SU-DHL-6 (cell line): ENCODE data around the gene CCDC90B.
"Not testable (repeated sequence)": the region's sequence is repeated elsewhere in the genome, so short reads cannot be mapped to it uniquely, and the experiment has no call there.

Experiments
- H2AFZ ChIP-seq: fragments of 200-600 bp; sonication (generic); 2 replicates; pipeline ENCODE4 v1.6.1; 2014; ENCODE audit warnings: low read depth, mild to moderate bottlenecking, moderate library complexity, mixed read lengths, antibody characterized with exemption, low read length; ENCODE audit not compliant: severe bottlenecking
- H3F3A ChIP-seq: fragments of 200-600 bp; shearing (Covaris generic); 2 replicates; pipeline ENCODE4 v1.6.0; 2016; ENCODE audit warnings: antibody characterized with exemption, mild to moderate bottlenecking; ENCODE audit not compliant: insufficient read depth
- H3K27ac ChIP-seq: fragments of 200-600 bp; sonication (generic); 2 replicates; pipeline ENCODE4 v1.5.1; 2016; ENCODE audit warnings: low read depth, mild to moderate bottlenecking, low read length, moderate library complexity, mixed read lengths
- H3K27me3 ChIP-seq: fragments of 200-600 bp; sonication (generic), shearing (Covaris generic); 2 replicates; pipeline ENCODE4 v1.6.0; 2014; ENCODE audit warnings: mild to moderate bottlenecking, low read length
- H3K36me3 ChIP-seq: fragments of 200-600 bp; sonication (generic); 2 replicates; pipeline ENCODE4 v1.6.1; 2014; ENCODE audit warnings: mild to moderate bottlenecking, low read length, mixed read lengths
- H3K4me2 ChIP-seq: fragments of 300-600, 200-600 bp; shearing (Covaris generic), sonication (generic); 2 replicates; pipeline ENCODE4 v1.6.0; 2014; ENCODE audit warnings: low read length, low read depth, mild to moderate bottlenecking; ENCODE audit not compliant: poor library complexity, severe bottlenecking
- H3K4me3 ChIP-seq: fragments of 200-600 bp; sonication (generic); 2 replicates; pipeline ENCODE4 v1.5.1; 2014; ENCODE audit warnings: antibody characterized with exemption, low read length, mild to moderate bottlenecking, mixed read lengths; ENCODE audit not compliant: insufficient read depth, poor library complexity, severe bottlenecking
- H3K79me2 ChIP-seq: fragments of 200-600 bp; sonication (generic); 2 replicates; pipeline ENCODE4 v1.6.1; 2014; ENCODE audit warnings: mild to moderate bottlenecking, low read length, moderate library complexity; ENCODE audit not compliant: insufficient read depth
- H3K9ac ChIP-seq: fragments of 200-600 bp; sonication (generic); 2 replicates; pipeline ENCODE4 v1.7.0; 2014; ENCODE audit warnings: mild to moderate bottlenecking, low read length
- H3K9me2 ChIP-seq: fragments of 200-600 bp; sonication (generic); replicated peaks from 2 replicates; pipeline ENCODE4 v1.6.1; 2014; ENCODE audit warnings: low read length; ENCODE audit not compliant: insufficient read depth
- H3K9me3 ChIP-seq: fragments of 200-600 bp; sonication (generic); 2 replicates; pipeline ENCODE4 v1.6.1; 2014; ENCODE audit warnings: low read length, mixed read lengths; ENCODE audit not compliant: insufficient read depth
- H4K20me1 ChIP-seq: fragments of 200-600 bp; sonication (generic); 2 replicates; pipeline ENCODE4 v1.6.1; 2014; ENCODE audit warnings: low read depth, mild to moderate bottlenecking, antibody characterized with exemption, low read length, moderate library complexity, mixed read lengths
- EZH2phosphoT487 ChIP-seq: fragments of 200-600 bp; sonication (generic), shearing (Covaris generic); conservative IDR thresholded peaks from 2 replicates; pipeline ENCODE4 v1.6.1; 2018; ENCODE audit warnings: mild to moderate bottlenecking, antibody characterized with exemption, low read length, moderate library complexity, mixed read lengths
- TF ChIP-seq, protein P1 (sequence below): fragments of 200-600 bp; sonication (generic); IDR thresholded peaks from one replicate; pipeline ENCODE4 v1.5.1; 2017; ENCODE audit warnings: antibody characterized with exemption, mild to moderate bottlenecking, low read length, moderate library complexity; ENCODE audit not compliant: insufficient read depth, poor library complexity, severe bottlenecking

Gene CCDC90B

DNA sequence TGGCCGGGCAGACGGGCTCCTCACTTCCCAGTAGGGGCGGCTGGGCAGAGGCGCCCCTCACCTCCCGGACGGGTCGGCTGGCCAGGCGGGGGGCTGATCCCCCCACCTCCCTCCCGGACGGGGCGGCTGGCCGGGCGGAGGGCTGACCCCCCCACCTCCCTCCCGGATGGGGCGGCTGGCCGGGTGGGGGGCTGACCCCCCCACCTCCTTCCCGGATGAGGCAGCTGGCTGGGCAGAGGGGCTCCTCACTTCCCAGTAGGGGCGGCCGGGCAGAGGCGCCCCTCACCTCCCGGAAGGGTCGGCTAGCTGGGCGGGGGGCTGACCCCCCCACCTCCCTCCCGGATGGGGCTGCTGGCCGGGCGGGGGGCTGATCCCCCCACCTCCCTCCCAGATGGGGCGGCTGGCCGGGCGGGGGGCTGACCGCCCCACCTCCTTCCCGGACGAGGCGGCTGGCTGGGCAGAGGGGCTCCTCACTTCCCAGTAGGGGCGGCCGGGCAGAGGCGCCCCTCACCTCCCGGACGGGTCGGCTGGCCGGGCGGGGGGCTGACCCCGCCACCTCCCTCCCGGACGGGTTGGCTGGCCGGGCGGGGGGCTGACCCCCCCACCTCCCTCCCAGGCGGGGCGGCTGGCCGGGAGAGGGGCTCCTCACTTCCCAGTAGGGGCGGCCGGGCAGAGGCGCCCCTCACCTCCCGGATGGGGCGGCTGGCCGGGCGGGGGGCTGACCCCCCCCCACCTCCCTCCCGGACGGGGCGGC lies 30.2 kb upstream of the CCDC90B start:
- not testable (repeated sequence) for H2AFZ ChIP-seq, H3K4me3 ChIP-seq, H3K36me3 ChIP-seq, H4K20me1 ChIP-seq, H3K9ac ChIP-seq, H3K79me2 ChIP-seq, H3K9me3 ChIP-seq, H3K27ac ChIP-seq, H3F3A ChIP-seq, H3K4me2 ChIP-seq, H3K27me3 ChIP-seq, H3K9me2 ChIP-seq

DNA sequence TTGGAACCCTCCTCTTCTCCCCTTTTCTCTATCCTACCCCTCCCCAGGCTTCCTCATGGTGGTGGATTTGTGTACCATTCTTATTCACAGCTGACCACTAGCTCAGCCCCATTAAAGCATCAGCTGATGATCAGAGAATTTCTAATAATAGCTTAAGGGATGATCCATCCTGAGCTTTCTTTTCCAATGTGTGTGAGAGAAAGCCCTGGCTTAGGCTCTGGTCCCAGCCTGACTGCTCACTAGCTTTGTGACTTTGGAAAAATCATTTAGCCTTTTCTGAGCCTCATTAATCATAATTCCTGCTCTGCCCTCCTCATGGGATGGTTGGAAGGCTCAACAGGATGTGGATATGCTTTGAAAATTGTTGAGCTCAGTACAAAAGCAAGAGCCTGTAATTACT lies 26.3 kb upstream of the CCDC90B start:
- H3K9me2 ChIP-seq = no peaks in the 10 kb centered on the region

DNA sequence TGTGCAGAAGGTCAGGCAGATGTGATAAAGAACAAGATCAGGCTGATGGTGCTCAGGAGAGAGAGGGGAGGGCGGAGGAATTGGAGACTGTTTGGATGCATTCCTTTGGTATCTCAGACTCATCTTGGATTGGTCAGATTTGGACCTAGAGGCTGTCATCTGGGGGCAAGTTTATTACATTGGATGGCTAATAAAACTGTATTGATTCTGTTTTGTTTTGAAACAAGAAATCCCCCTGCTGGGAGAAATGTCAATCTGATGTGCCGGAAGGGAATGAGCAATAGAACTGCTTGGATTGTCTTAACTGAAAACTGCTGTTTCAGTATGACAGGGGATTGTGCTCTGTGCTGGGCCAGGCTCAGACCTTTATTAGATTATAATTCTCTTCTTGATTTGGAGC lies 25.5 kb upstream of the CCDC90B start:
- Histone ChIP-seq H3F3A (no peaks in the 10 kb centered on the region), H3K9ac (no peak overlapping the region), H4K20me1 (no peaks in the 10 kb centered on the region), H2AFZ (no peak overlapping the region), H3K4me2 (no peak overlapping the region), H3K79me2 (no peaks in the 10 kb centered on the region), H3K4me3 (no peak overlapping the region), H3K9me3 (no peaks in the 10 kb centered on the region), H3K27ac (no peak overlapping the region), H3K36me3 (no peaks in the 10 kb centered on the region), H3K9me2 (no peaks in the 10 kb centered on the region), H3K27me3 (no peaks in the 10 kb centered on the region)
- TF ChIP-seq, protein P1, sequence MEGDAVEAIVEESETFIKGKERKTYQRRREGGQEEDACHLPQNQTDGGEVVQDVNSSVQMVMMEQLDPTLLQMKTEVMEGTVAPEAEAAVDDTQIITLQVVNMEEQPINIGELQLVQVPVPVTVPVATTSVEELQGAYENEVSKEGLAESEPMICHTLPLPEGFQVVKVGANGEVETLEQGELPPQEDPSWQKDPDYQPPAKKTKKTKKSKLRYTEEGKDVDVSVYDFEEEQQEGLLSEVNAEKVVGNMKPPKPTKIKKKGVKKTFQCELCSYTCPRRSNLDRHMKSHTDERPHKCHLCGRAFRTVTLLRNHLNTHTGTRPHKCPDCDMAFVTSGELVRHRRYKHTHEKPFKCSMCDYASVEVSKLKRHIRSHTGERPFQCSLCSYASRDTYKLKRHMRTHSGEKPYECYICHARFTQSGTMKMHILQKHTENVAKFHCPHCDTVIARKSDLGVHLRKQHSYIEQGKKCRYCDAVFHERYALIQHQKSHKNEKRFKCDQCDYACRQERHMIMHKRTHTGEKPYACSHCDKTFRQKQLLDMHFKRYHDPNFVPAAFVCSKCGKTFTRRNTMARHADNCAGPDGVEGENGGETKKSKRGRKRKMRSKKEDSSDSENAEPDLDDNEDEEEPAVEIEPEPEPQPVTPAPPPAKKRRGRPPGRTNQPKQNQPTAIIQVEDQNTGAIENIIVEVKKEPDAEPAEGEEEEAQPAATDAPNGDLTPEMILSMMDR = no peak
- no peak for TF ChIP-seq EZH2phosphoT487

More for the DNA sequence above, 26.3 kb upstream of the CCDC90B start:
- H3K27ac ChIP-seq = no peak overlapping the region
- no peak overlapping the region for H2AFZ ChIP-seq
- no peak overlapping the region for H3K4me3 ChIP-seq
- no peaks in the 10 kb centered on the region for H3F3A ChIP-seq
- H3K27me3 ChIP-seq = no peaks in the 10 kb centered on the region
- H3K4me2 ChIP-seq = no peak overlapping the region
- no peak overlapping the region for H3K9ac ChIP-seq
- TF ChIP-seq EZH2phosphoT487 = no peak
- TF ChIP-seq, protein P1 = no peak
- H3K9me3 ChIP-seq = no peaks in the 10 kb centered on the region
- no peaks in the 10 kb centered on the region for H3K79me2 ChIP-seq
- no peaks in the 10 kb centered on the region for H4K20me1 ChIP-seq
- H3K36me3 ChIP-seq = no peaks in the 10 kb centered on the region

DNA sequence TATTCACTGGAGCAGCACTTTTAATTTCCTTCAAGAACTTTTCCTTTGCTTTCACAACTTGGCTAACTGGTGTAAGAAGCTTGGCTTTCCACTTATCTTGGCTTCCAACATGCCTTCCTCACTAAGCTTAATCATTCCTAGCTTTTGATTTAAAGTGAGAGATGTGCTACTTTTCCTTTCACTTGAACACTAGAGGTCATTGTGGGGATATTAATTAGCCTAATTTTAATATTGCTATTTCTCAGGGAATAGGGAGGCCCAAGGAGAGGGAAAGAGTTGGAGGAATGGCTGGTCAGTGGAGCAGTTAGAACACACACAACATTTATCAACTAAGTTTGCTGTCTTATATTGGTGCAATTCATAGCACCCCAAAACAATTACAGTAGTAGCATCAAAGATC lies 24.6 kb upstream of the CCDC90B start:
- Histone ChIP-seq H3K9me2 (no peaks in the 10 kb centered on the region), H3K9me3 (no peaks in the 10 kb centered on the region)
- TF ChIP-seq EZH2phosphoT487 = no peak
- TF ChIP-seq, protein P1 = no peak

DNA sequence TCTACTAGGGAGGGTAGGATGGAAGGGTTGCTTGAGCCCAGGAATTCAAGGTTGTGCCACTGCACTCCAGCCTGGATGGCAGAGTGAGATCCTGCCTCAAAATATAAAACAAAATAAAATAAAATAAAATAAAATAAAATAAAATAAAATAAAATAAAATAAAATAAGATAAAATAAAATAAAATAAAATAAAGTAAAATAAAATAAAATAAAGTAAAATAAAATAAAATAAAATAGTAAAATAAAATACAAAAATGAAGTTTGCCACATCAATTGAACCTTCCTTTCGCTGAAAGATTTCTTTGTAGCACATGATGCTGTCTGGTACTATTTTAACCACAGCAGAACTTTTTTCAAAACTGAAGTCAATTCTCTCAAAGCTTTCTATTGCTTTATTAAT lies 22.4 kb upstream of the CCDC90B start:
- H3K9ac ChIP-seq, H3K27me3 ChIP-seq, H2AFZ ChIP-seq, H3K9me3 ChIP-seq, H4K20me1 ChIP-seq, H3K9me2 ChIP-seq, H3K36me3 ChIP-seq, H3F3A ChIP-seq, H3K4me2 ChIP-seq, H3K27ac ChIP-seq, H3K4me3 ChIP-seq, H3K79me2 ChIP-seq: not testable (repeated sequence)

More for the DNA sequence above, 24.6 kb upstream of the CCDC90B start:
- no peak overlapping the region for H3K4me2 ChIP-seq
- no peak overlapping the region for H3K4me3 ChIP-seq
- H2AFZ ChIP-seq = no peak overlapping the region
- H3K27ac ChIP-seq = no peak overlapping the region
- H4K20me1 ChIP-seq = no peaks in the 10 kb centered on the region
- no peaks in the 10 kb centered on the region for H3F3A ChIP-seq
- H3K9ac ChIP-seq = no peak overlapping the region
- no peaks in the 10 kb centered on the region for H3K36me3 ChIP-seq
- H3K27me3 ChIP-seq = no peaks in the 10 kb centered on the region
- no peaks in the 10 kb centered on the region for H3K79me2 ChIP-seq
